Measurements from ENCODE around the gene STK24. TPM values are rescaled to one million over a fixed set of nuclear protein-coding genes. Genes with fewer than 3 reads are reported as not detected.

The STK24 gene
- total RNA-seq, 2 experiments from 2014 or later, result 189 to 204 TPM

DNA sequence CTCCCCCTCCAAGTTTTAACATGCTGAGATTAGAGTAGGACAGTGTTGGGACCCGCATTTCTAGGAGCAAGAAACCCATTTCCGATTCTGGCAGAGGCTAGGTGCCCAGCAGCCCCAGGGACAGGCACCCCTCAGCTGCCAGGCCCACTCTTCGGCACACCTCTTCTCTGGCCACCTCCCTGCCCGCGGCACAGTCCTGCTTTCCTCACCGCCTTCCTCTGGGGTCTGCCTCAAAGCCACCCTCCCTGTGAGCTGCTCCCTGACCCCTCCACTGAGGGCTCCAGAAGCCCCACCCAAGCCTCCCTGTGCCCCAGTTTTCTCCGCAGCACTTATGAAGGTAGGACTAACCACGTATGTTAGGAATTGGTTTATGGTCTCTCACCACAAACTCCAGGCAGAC lies 79.9 kb downstream of the STK24 start:
- Mint-ChIP-seq H3K4me3 (no peak overlapping the region), H3K27me3 (no peaks in the 10 kb centered on the region), H3K36me3 (ENCODE audit: low read depth) (peaks cover 54% of the 10 kb centered on the region), H3K27ac (no peak overlapping the region), H3K9me3 (no peaks in the 10 kb centered on the region), H3K4me1 (peaks cover 46% of the 10 kb centered on the region)
- no peak for DNase-seq
- POLR2A ChIA-PET, result interaction anchor here (1.1 kb wide), 1 partner anchor 10 kb away, joined by 3 read pairs; no protein-coding TSS in a partner anchor
- CTCF ChIA-PET, result interaction anchor here (2.1 kb wide), 1 partner anchor 13 kb away, joined by 5 read pairs; no protein-coding TSS in a partner anchor

GRCh38 chr13:98496479-98496791 lies 80.5 kb downstream of the STK24 start:
- no peaks in the 10 kb centered on the region for H3K27me3 Mint-ChIP-seq
- H3K36me3 Mint-ChIP-seq (ENCODE audit: low read depth), result peaks cover 51% of the 10 kb centered on the region
- POLR2A ChIA-PET, result no interaction called here
- H3K27ac Mint-ChIP-seq, result no peak overlapping the region
- no peak for DNase-seq
- H3K4me3 Mint-ChIP-seq, result no peak overlapping the region
- CTCF ChIA-PET, result interaction anchor here (2.1 kb wide), 1 partner anchor 12 kb away, joined by 5 read pairs; no protein-coding TSS in a partner anchor
- peaks cover 45% of the 10 kb centered on the region for H3K4me1 Mint-ChIP-seq
- H3K9me3 Mint-ChIP-seq, result no peaks in the 10 kb centered on the region

DNA sequence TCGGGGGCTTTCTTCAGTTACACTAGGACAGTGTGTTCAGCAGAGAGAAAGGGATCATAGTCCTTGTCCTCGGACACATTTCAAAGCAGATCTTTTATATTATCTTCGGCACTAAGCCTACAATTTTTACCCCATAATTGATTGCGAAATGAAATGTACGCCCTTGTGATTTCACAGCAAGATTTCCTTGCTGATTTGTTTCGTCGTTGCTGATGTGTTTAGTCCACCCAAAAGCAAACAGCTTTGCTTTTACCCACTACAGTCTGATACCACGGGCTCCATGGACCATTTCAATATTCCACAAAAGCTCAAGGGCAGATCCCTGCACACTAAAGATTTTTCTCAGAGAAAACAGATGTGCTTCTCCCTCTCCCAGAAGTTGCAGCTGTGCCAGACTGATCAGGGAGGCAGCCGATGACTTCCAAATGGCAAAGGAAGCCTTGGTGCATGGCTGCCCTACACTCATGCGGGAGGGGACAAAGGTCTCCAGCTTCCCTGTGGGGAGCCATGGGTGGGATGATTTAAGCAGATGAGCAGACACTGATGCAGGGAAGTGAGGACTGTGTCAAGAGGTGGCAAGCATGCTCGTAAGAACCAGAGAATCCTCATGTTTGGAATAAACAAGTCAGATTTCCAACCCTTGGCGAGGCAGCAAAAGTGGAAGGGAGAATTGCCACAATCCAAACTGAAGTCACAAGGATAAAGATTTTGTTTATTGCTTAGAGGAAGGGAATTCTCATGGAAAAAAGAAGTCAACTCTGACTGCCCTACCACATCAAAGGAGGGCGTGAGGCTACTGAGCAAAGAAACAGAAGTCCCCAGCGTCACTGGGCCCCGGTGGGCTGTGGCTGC lies 81.1 kb downstream of the STK24 start:
- H3K27ac Mint-ChIP-seq, result no peak overlapping the region
- H3K9me3 Mint-ChIP-seq, result no peaks in the 10 kb centered on the region
- CTCF ChIA-PET, result interaction anchor here (1.3 to 2.1 kb wide), 2 partner anchors 12 to 158 kb away, joined by 4 to 5 read pairs; no protein-coding TSS in a partner anchor

DNA sequence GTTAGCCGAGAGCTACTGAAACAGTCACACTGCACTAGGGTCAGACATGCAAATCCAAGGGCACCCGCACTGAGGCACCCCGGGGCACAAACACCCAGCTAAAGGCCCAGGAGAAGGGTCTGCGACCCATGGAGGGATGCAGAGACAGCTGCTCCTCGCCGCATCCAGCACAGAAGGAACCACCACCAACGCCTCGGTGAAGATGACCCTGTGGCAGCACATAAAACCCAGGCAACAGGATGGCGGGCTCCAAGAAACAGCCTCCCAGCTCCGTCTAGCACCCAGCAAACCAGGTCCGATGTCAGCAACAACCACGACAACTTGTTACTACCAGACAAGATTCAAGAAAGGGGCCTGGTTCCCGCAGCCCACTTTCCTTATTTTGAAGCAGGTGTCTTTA lies 82.1 kb downstream of the STK24 start:
- Mint-ChIP-seq H3K9me3 (no peaks in the 10 kb centered on the region), H3K27me3 (no peaks in the 10 kb centered on the region), H3K4me3 (no peak overlapping the region), H3K27ac (no peak overlapping the region), H3K36me3 (ENCODE audit: low read depth) (peaks cover 50% of the 10 kb centered on the region), H3K4me1 (peaks cover 49% of the 10 kb centered on the region)
- DNase-seq, result no peak
- ChIA-PET CTCF (interaction anchor here (0.9 to 2.1 kb wide), 4 partner anchors 10 to 159 kb away, joined by 3 to 5 read pairs (median 4); no protein-coding TSS in a partner anchor), POLR2A (interaction anchor here (1.3 to 1.8 kb wide), 3 partner anchors 10 to 82 kb away, joined by 4 to 7 read pairs (median 7); partner anchors contain the start of gene STK24)

More for the DNA sequence above, 81.1 kb downstream of the STK24 start:
- Mint-ChIP-seq H3K4me1 (peaks cover 47% of the 10 kb centered on the region), H3K4me3 (no peak overlapping the region), H3K36me3 (ENCODE audit: low read depth) (peaks cover 53% of the 10 kb centered on the region), H3K27me3 (no peaks in the 10 kb centered on the region)
- POLR2A ChIA-PET, result no interaction called here
- DNase-seq, result no peak

GRCh38 chr13:98493042-98493712 lies 83.7 kb downstream of the STK24 start:
- H3K36me3 Mint-ChIP-seq (ENCODE audit: low read depth), result peaks cover 50% of the 10 kb centered on the region
- no peak overlapping the region for H3K4me3 Mint-ChIP-seq
- DNase-seq, result no peak
- no peak overlapping the region for H3K27ac Mint-ChIP-seq
- ChIA-PET CTCF (interaction anchor here (1.3 kb wide), 1 partner anchor 11 kb away, joined by 3 read pairs; no protein-coding TSS in a partner anchor), POLR2A (interaction anchor here (1.8 kb wide), 1 partner anchor 8 kb away, joined by 7 read pairs; no protein-coding TSS in a partner anchor)
- no peaks in the 10 kb centered on the region for H3K27me3 Mint-ChIP-seq
- H3K9me3 Mint-ChIP-seq, result no peaks in the 10 kb centered on the region
- peaks cover 61% of the 10 kb centered on the region for H3K4me1 Mint-ChIP-seq

DNA sequence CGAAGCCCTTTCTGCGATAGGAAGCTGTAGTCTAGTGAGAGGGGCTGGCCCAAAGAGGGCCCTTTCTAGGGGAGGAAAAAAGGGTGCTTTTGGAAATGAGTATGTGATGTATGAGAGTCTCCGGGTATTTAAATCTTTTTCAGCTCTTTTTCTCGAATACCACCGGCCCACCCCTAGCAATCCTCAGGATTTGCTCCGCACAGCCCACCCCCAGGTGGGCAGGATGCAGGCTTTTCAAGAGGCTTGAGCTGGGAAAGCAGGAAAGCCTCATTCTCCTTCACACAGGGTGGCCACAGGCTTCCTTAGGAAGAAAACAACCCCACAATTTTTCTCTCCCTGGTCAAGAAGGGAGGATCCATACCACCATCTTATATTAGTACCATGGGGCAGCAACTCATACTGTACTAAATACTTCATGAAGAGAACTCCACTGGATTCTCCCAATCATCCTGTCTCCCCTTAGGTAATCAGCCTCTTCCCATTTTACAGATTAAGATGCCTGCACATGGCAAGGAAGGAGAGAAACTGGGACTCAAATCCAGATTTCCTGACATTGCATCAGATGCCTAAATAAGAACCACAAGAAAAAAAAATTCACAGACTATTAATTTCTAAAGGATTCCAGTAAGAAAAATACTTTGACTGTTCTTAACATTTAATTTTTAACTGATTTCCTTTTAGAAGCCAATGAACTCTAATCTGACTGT lies 84.4 kb downstream of the STK24 start:
- Mint-ChIP-seq H3K36me3 (ENCODE audit: low read depth) (peaks cover 45% of the 10 kb centered on the region), H3K27me3 (no peaks in the 10 kb centered on the region), H3K27ac (peak overlapping the region; percentile 4), H3K4me1 (peaks cover 60% of the 10 kb centered on the region), H3K4me3 (no peak overlapping the region), H3K9me3 (no peaks in the 10 kb centered on the region)
- ChIA-PET POLR2A (no interaction called here), CTCF (no interaction called here)
- no peak for DNase-seq

DNA sequence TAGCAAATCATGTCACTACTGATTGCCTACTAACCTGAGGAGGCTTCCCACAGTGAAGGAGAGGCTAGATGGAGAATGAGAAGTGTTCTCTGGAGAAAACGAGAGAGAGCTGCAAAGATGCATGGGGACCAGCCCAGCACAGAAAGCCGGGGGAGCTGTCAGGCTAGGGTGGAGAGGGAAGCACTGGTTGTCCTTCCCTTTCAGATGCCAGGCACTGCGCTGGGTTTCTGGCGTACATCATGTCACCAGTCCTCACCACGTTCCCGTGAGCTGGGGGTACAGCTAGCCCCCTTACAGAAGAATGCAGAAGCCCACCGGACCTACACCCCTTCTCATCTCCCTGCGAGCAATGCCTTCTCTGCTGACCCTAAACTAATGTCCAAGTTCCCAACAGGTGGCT lies 86.0 kb downstream of the STK24 start:
- CTCF ChIA-PET, result no interaction called here
- no peaks in the 10 kb centered on the region for H3K27me3 Mint-ChIP-seq
- H3K4me1 Mint-ChIP-seq, result peaks cover 64% of the 10 kb centered on the region
- peaks cover 33% of the 10 kb centered on the region for H3K36me3 Mint-ChIP-seq (ENCODE audit: low read depth)
- no peak overlapping the region for H3K27ac Mint-ChIP-seq
- H3K4me3 Mint-ChIP-seq, result no peak overlapping the region
- H3K9me3 Mint-ChIP-seq, result no peaks in the 10 kb centered on the region
- DNase-seq, result no peak
- POLR2A ChIA-PET, result no interaction called here

DNA sequence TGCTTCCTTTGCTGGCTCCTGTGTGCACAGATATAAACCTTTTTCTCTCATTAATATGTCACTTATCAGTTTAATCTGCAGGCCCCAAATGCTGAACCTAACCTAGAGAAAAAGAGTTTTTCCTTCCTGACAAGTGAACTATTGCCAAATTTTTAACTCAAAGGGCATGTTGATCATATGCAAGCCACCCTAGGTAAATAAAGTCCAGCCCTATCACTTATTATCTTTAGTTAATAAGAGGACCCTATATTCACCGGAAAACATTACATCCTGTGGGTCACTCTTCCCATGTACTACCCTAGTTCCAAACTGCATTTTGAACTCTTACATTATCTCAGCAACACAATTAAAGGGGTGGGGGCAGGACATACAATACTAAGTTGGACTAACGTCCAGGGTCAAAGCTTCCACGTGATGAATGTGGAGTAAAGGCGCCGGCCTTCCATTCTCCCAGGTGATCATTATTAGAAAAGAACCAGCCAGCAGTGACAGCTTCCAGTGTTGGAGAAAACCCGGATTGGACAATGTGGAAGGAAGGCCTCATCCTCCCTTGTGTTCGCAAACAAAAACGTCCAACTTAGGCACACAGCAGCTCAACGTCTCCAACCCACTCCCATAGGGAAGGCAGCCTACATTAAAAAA lies 86.6 kb downstream of the STK24 start:
- peaks cover 35% of the 10 kb centered on the region for H3K36me3 Mint-ChIP-seq (ENCODE audit: low read depth)
- no peaks in the 10 kb centered on the region for H3K27me3 Mint-ChIP-seq
- ChIA-PET POLR2A (interaction anchor here (0.7 to 1.5 kb wide), 2 partner anchors 13 to 66 kb away, joined by 3 read pairs; no protein-coding TSS in a partner anchor), CTCF (interaction anchor here (1.1 kb wide), 1 partner anchor 14 kb away, joined by 4 read pairs; no protein-coding TSS in a partner anchor)
- H3K9me3 Mint-ChIP-seq, result no peaks in the 10 kb centered on the region
- DNase-seq, result no peak
- no peak overlapping the region for H3K4me3 Mint-ChIP-seq
- H3K4me1 Mint-ChIP-seq, result peaks cover 70% of the 10 kb centered on the region
- no peak overlapping the region for H3K27ac Mint-ChIP-seq

- no peaks in the 10 kb centered on the region for H3K27me3 Mint-ChIP-seq
- peaks cover 77% of the 10 kb centered on the region for H3K4me1 Mint-ChIP-seq
- no peak for DNase-seq
- H3K4me3 Mint-ChIP-seq, result no peak overlapping the region
- CTCF ChIA-PET, result interaction anchor here (1.1 to 1.4 kb wide), 2 partner anchors 15 to 163 kb away, joined by 3 to 4 read pairs; no protein-coding TSS in a partner anchor
- H3K9me3 Mint-ChIP-seq, result no peaks in the 10 kb centered on the region
- H3K27ac Mint-ChIP-seq, result peak overlapping the region; percentile 36
- peaks cover 33% of the 10 kb centered on the region for H3K36me3 Mint-ChIP-seq (ENCODE audit: low read depth)
- POLR2A ChIA-PET, result interaction anchor here (0.7 to 2.0 kb wide), 3 partner anchors 13 to 67 kb away, joined by 3 to 5 read pairs (median 3); no protein-coding TSS in a partner anchor
These were observed 87.3 kb downstream of the STK24 start for GRCh38 chr13:98489446-98490194.

DNA sequence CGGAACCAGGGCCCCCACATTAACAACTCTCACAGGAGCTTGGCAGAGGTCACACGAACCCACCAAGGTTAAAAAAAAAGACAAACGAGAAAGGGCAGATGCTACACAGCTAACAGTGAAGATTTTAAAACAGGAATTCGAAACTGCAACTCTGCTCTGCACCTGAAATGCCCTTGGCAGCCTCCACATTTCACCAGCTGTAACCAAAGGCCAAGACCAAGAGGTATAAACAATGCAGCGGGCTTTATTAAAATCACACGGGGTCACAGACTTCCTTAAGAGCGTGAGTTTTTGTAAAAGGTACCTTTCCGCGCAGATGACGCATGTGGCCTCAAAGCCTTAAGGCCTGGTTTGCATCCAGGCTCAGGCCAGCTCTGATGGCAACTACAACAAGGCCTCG lies 88.2 kb downstream of the STK24 start:
- POLR2A ChIA-PET, result interaction anchor here (0.7 to 2.0 kb wide), 3 partner anchors 12 to 68 kb away, joined by 3 to 5 read pairs (median 3); no protein-coding TSS in a partner anchor

DNA sequence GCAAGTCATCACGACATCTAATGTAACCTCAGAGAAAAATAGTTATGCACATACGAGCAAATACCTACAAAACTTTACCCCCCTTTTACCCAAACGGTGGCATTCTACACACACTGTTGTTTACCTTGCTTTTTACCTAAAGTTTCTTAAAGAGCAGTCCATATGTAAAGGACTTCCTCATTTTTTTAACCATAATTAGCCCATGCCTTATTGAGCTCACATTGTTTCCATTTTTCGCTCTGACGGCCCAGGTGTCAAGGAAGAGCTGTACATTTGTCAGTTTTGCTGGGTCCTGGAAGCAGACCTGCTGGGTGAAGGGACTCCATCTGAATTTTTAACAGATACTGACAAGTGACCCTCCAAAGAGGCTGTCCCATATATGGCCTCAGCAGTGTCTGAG lies 89.4 kb downstream of the STK24 start:
- H3K36me3 Mint-ChIP-seq (ENCODE audit: low read depth), result peaks cover 25% of the 10 kb centered on the region
- H3K4me3 Mint-ChIP-seq, result no peak overlapping the region
- no peak for DNase-seq
- H3K27me3 Mint-ChIP-seq, result no peaks in the 10 kb centered on the region
- ChIA-PET CTCF (no interaction called here), POLR2A (interaction anchor here (2.0 kb wide), 1 partner anchor 11 kb away, joined by 5 read pairs; no protein-coding TSS in a partner anchor)
- H3K9me3 Mint-ChIP-seq, result no peaks in the 10 kb centered on the region
- H3K4me1 Mint-ChIP-seq, result peaks cover 88% of the 10 kb centered on the region
- H3K27ac Mint-ChIP-seq, result peak overlapping the region; percentile 55

More for the DNA sequence above, 88.2 kb downstream of the STK24 start:
- no peak for DNase-seq
- H3K4me3 Mint-ChIP-seq, result no peak overlapping the region
- peaks cover 30% of the 10 kb centered on the region for H3K36me3 Mint-ChIP-seq (ENCODE audit: low read depth)
- no peaks in the 10 kb centered on the region for H3K27me3 Mint-ChIP-seq
- H3K9me3 Mint-ChIP-seq, result no peaks in the 10 kb centered on the region
- H3K27ac Mint-ChIP-seq, result no peak overlapping the region
- H3K4me1 Mint-ChIP-seq, result peaks cover 83% of the 10 kb centered on the region
- CTCF ChIA-PET, result interaction anchor here (1.4 kb wide), 1 partner anchor 164 kb away, joined by 3 read pairs; no protein-coding TSS in a partner anchor
